NCI-H2196 (cell line): ENCODE results near the gene FAM9B.

Experiments used
- DNase-seq: peaks from one replicate; lab custom pipeline; 2025; ENCODE audit not compliant: unreplicated experiment; lab: John Stamatoyannopoulos, UW

Gene FAM9B

GRCh38 chrX:8981723-8982122 is 52.2 kb downstream of the FAM9B start:
- DNase-seq, result no peak

- no peak for DNase-seq
These were observed 53.2 kb downstream of the FAM9B start for GRCh38 chrX:8980756-8981155.
